Measurements from ENCODE around the gene MRPL2.

DNA sequence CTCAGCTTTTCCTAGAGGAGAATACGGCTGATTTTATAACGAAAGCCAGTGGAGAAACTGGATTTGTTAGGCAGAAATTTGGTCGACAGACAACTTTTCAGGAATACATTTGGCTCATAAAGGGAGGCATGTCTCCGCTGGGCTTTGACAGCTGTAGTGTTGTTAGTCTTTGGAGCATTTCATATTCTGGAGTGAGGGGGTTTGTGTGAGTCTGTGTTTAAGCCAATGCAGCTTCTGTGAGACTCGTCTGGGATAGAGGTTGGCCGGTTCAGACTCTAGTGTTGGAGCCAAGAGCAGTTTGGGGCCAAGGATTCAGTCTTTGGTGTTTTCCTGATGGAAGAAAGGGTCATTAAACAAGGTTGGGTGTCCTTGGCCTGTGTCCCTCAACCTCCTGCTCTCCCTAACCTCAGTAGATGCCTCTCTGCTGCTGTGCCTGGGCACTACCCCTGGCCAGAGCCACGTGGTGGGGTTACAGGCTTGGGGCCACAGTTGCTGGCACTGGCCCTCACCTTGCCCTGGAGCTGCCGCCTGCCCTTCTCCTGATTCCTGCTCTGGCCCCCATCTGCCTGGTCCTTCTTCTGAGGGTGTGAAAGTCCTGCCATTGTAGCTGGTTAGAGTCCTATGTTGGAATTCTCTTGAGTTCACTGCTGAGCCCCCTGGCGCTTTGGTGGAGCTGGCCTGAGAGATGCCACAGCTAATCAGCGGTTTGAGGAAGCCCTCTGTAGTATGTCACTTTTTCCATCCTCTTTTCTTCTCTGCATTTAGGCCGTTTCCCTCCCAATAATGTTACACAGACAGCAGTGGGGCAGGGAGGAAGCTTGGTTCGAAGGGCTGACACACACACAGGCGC, 23.8 kb upstream of the MRPL2 start:
- TF ChIP-seq, protein P1, sequence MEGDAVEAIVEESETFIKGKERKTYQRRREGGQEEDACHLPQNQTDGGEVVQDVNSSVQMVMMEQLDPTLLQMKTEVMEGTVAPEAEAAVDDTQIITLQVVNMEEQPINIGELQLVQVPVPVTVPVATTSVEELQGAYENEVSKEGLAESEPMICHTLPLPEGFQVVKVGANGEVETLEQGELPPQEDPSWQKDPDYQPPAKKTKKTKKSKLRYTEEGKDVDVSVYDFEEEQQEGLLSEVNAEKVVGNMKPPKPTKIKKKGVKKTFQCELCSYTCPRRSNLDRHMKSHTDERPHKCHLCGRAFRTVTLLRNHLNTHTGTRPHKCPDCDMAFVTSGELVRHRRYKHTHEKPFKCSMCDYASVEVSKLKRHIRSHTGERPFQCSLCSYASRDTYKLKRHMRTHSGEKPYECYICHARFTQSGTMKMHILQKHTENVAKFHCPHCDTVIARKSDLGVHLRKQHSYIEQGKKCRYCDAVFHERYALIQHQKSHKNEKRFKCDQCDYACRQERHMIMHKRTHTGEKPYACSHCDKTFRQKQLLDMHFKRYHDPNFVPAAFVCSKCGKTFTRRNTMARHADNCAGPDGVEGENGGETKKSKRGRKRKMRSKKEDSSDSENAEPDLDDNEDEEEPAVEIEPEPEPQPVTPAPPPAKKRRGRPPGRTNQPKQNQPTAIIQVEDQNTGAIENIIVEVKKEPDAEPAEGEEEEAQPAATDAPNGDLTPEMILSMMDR (IDR thresholded peaks at IDR 0.05) = no peak
- no peak for TF ChIP-seq POLR2AphosphoS5 (IDR thresholded peaks at IDR 0.05)
- no peak for TF ChIP-seq POLR2A (IDR thresholded peaks at IDR 0.05; ENCODE audit: low read depth)
- TF ChIP-seq EP300 (IDR thresholded peaks at IDR 0.05) = no peak

Measured in esophagus muscularis mucosa (tissue), 4 donors.